PC-9 (cell line): Measurements from ENCODE around the gene ZNF574.

ENCODE experiments used
- CTCF ChIP-seq: fragments of 200-600 bp; sonication (generic); conservative IDR thresholded peaks from 2 replicates; pipeline ENCODE4 v1.6.1; 2017; ENCODE audit warnings: mixed run types, antibody characterized with exemption, mild to moderate bottlenecking, moderate library complexity
- EZH2 ChIP-seq: fragments of 200-600 bp; sonication (generic); IDR thresholded peaks from 2 replicates; pipeline ENCODE4 v1.8.0; 2017; ENCODE audit warnings: antibody characterized with exemption, low read depth

GRCh38 chr19:42079886-42080763, 4.2 kb downstream of the ZNF574 start:
- no peak for TF ChIP-seq CTCF
- no peak for TF ChIP-seq EZH2
